ENCODE measurements around the gene GRK4.
"Not testable (repeated sequence)": the region's sequence is repeated elsewhere in the genome, so short reads cannot be mapped to it uniquely, and the experiment has no call there.

GRK4 gene

DNA sequence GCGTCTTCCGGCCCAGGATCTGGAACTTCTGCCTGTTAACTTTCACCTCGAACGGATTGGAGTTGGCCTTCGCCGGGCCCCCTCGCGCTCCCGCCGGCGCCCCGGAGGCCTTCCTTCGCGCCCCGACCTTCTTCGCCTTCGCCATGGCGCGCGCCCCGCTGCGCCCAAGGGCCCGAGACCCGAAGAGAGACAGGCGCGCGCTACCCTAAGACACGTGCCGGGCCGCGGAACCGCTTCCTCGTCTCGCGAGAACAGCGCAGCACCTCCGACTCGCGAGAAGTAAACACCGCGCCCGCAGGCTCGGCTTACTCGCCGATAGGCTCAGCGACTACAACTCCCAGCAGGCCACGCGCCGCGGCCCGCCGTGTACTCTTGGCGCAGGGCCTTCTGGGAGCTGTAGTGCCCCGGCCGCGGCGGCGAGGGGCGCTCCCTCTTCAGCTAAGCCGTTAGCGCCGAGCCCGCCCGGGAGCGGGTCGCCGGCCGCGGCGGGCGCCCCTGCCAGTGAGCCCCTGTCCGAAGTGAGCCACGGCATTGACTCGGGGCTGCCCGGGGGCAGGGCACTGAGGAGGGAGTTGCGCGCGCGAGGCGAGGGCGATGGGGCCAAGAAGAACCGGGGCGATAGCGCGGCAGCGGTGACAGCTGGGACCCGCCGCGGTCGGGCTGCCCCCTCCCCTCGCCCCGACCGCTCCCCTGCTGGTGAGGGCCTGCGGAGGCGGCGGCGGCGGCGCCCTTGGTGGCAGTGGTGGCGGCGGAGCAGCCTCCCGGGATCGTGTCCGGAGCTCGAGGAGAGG, at the start of gene GRK4, which contains the start of gene NOP14:
Gene GRK4, plus strand, starts transcription at position 397 of the 791 bp plus-strand sequence. CDS start 500 bp downstream, outside the sequence.
Gene NOP14, minus strand, starts transcription at position 232 of the 791 bp plus-strand sequence. Its CDS starts 87 bp downstream, at position 145.
- Mint-ChIP-seq H3K27me3 (peaks cover 4% of the 10 kb centered on the region), H3K27ac (peak within 1 kb of the TSS; percentile 94), H3K9me3 (no peaks in the 10 kb centered on the region), H3K4me1 (ENCODE audit: low read depth) (peaks cover 39% of the 10 kb centered on the region), H3K36me3 (ENCODE audit: low read depth) (peaks cover 28% of the 10 kb centered on the region), H3K4me3 (peak within 1 kb of the TSS; percentile 93)
- intact Hi-C loops (cut with micrococcal nuclease): loop anchor here (1.0 to 10.0 kb wide), 2 partner anchors 29 to 111 kb away; partner anchors contain the start of genes HTT and HTT-AS

DNA sequence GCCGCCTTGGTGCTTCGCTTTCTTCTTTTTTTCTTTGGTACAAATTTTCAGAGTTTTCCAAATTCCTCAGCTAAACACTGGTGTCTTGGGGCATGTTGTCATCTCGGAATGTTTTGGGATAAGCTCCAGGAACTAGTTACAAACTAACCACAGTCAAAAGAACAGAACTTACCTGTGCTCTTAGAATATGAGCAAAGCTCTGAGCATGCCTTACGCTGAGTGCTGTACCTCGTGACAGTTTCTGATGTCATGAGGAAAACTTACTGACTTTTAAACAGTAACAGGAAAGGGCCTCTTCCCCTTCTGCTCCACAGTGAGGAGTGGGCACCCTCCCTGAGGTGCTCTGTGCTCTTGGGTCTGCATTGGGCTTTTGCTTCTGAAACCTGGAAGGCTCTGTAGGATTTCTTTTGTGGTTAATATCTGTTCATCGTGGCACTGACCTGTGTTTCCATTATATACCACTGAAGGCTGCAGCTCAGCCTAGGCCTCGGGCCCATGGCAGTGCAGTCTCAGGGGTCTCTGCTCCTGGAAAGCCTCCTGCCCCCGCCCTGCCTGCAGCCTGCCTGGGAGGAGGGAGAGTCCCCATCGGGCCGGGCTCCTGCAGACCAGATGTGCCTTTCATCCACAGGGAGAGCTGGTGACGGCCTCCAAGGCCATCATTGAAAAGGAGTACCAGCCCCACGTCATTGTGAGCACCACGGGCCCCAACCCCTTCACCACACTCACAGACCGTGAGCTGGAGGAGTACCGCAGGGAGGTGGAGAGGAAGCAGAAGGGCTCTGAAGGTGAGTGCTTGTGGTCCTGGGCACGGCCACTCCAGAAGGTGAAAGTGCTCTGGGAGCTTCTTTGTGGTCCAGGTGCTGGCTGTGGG, 48.9 kb upstream of the GRK4 start:
- Mint-ChIP-seq H3K27ac (no peak overlapping the region), H3K36me3 (ENCODE audit: low read depth) (peaks cover 100% of the 10 kb centered on the region), H3K27me3 (no peaks in the 10 kb centered on the region), H3K9me3 (no peaks in the 10 kb centered on the region), H3K4me1 (ENCODE audit: low read depth) (peaks cover 9% of the 10 kb centered on the region), H3K4me3 (no peak overlapping the region)
- intact Hi-C loops (cut with micrococcal nuclease): no loop called here

DNA sequence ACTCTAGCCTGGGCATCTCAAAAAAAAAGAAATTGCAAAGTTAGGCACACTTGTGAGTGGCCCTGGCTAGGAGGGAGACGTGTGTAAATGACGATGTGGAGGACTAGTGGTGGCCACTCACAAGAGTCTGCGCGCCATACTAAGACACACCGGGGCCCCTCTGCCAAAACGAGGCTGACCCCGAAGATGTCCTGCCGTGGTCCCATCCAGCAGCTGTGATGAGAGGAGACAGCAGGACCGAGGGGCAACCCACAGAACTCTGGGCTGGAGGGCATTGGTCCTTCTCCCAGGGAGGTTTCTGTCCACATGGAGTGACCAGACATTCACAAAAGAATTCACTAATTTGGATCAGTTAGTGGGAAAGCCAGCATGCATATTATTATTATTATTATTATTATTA, 47.6 kb upstream of the GRK4 start:
- Mint-ChIP-seq H3K27me3 (no peaks in the 10 kb centered on the region), H3K36me3 (ENCODE audit: low read depth) (peaks cover 100% of the 10 kb centered on the region), H3K9me3 (no peaks in the 10 kb centered on the region), H3K4me3 (no peak overlapping the region), H3K4me1 (ENCODE audit: low read depth) (peaks cover 9% of the 10 kb centered on the region), H3K27ac (no peak overlapping the region)
- intact Hi-C loops (cut with micrococcal nuclease): no loop called here

DNA sequence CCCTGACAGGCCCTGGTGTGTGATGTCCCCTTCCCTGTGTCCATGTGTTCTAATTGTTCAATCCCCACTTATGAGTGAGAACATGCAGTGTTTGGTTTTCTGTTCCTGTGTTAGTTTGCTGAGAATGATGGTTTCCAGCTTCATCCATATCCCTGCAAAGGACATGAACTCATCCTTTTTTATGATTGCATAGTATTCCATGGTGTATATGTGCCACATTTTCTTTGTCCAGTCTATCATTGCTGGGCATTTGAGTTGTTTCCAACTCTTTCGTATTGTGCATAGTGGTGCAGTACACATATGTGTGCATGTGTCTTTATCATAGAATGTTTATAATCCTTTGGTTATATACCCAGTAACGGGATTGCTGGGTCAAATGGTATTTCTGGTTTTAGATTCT, 46.7 kb upstream of the GRK4 start:
- intact Hi-C loops (cut with micrococcal nuclease); H3K27ac Mint-ChIP-seq; H3K9me3 Mint-ChIP-seq; H3K27me3 Mint-ChIP-seq; H3K4me3 Mint-ChIP-seq: not testable (repeated sequence)
- H3K4me1 Mint-ChIP-seq (ENCODE audit: low read depth): peaks cover 14% of the 10 kb centered on the region
- peaks cover 99% of the 10 kb centered on the region for H3K36me3 Mint-ChIP-seq (ENCODE audit: low read depth)

DNA sequence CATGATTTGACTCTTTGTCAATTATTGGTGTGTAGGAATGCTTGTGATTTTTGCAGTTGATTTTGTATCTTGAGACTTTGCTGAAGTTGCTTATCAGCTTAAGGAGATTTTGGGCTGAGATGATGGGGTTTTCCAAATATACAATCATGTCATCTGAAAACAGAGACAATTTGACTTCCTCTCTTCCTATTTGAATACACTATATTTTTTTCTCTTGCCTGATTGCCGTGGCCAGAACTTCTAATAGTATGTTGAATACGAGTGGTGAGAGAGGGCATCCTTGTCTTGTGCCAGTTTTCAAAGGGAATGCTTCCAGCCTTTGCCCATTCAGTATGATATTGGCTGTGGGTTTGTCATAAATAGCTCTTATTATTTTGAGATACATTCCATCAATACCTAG, 45.1 kb upstream of the GRK4 start:
- H3K36me3 Mint-ChIP-seq (ENCODE audit: low read depth): peaks cover 99% of the 10 kb centered on the region
- H3K4me1 Mint-ChIP-seq (ENCODE audit: low read depth): peaks cover 21% of the 10 kb centered on the region
- H3K9me3 Mint-ChIP-seq; H3K27ac Mint-ChIP-seq; H3K27me3 Mint-ChIP-seq; intact Hi-C loops (cut with micrococcal nuclease); H3K4me3 Mint-ChIP-seq: not testable (repeated sequence)

DNA sequence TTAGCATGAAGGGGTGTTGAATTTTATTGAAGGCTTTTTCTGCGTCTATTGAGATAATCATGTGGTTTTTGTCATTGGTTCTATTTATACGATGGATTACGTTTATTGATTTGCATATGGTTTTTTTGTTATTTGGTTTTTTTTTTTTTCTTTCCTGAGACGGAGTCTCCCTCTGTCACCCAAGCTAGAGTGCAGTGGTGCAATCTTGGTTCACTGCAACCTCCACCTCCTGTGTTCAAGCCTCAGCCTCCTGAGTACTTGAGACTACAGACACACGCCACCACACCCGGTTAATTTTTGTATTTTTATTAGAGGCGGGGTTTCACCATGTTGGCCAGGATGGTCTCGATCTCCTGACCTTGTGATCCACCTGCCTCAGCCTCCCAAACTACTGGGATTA, 44.7 kb upstream of the GRK4 start:
- Mint-ChIP-seq H3K4me1 (ENCODE audit: low read depth) (peaks cover 21% of the 10 kb centered on the region), H3K36me3 (ENCODE audit: low read depth) (peaks cover 99% of the 10 kb centered on the region)
- H3K9me3 Mint-ChIP-seq; intact Hi-C loops (cut with micrococcal nuclease); H3K27ac Mint-ChIP-seq; H3K27me3 Mint-ChIP-seq; H3K4me3 Mint-ChIP-seq: not testable (repeated sequence)

DNA sequence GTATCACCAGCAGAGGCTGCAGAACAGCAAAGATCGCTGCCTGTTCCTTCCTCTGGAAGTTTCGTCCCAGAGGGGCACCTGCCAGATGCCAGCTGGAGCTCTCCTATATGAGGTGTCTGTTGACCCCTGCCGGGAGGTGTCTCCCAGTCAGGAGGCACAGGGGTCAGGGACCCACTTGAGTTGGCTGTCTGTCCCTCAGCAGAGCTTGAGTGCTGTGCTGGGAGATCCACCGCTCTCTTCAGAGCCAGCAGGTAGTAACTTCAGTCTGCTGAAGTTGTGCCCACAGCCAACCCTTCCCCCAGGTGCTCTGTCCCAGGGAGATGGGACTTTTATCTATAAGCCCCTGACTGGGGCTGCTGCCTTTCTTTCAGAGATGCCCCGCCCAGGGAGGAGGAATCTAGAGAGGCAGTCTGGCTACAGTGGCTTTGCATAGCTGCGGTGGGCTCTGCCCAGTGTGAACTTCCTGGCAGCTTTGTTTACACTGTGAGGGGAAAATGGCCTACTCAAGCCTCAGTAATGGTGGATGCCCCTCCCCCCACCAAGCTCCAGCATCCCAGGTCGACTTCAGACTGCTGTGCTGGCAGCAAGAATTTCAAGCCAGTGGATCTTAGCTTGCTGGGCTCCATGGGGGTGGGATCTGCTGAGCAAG, 40.8 kb upstream of the GRK4 start:
- H3K27me3 Mint-ChIP-seq; H3K9me3 Mint-ChIP-seq; H3K4me3 Mint-ChIP-seq; intact Hi-C loops (cut with micrococcal nuclease): not testable (repeated sequence)
- peak overlapping the region; percentile 36 for H3K27ac Mint-ChIP-seq
- peaks cover 99% of the 10 kb centered on the region for H3K36me3 Mint-ChIP-seq (ENCODE audit: low read depth)
- H3K4me1 Mint-ChIP-seq (ENCODE audit: low read depth): peaks cover 17% of the 10 kb centered on the region

DNA sequence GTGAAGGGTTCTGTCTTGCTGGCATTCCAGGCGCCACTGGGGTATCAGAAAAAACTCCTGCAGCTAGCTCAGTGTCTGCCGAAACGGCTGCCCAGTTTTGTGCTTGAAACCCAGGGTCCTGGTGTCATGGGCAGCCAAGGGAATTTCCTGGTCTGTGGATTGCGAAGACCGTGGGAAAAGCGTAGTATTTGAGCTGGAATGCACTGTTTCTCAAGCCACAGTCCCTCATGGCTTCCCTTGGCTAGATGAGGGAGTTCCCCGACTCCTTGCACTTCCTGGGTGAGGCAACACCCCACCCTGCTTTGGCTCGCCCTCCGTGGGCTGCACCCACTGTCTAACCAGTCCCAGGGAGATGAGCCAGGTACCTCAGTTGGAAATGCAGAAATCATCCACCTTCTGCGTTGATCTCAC, 40.2 kb upstream of the GRK4 start:
- peaks cover 99% of the 10 kb centered on the region for H3K36me3 Mint-ChIP-seq (ENCODE audit: low read depth)
- H3K4me1 Mint-ChIP-seq (ENCODE audit: low read depth): peaks cover 14% of the 10 kb centered on the region
- intact Hi-C loops (cut with micrococcal nuclease): no loop called here
- no peaks in the 10 kb centered on the region for H3K9me3 Mint-ChIP-seq
- H3K4me3 Mint-ChIP-seq: no peak overlapping the region
- H3K27me3 Mint-ChIP-seq: no peaks in the 10 kb centered on the region
- H3K27ac Mint-ChIP-seq: no peak overlapping the region

DNA sequence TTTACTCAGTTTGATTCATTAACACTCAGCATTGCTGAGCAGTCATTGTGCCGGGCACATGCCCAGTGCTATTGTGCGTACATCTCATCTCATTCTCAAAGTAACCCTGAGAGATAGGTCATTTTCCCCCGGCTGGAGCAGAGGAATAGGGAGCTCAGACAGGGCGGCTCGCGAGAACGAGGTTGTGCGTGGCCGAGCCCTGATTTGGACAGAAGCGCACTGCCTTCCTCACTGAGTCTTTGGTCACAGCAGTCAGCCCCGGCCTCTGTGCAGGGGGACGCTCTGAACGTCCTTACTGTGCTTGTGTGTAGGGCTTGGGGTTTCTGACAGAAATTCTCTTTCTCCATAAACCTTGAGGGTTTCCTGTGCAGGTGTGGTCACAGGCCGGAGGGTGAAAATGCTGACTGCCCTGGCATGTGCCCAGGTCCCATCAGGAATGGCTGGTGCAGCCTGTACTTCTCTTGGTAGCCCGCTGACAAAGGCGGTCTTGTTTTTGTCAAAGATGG, 39.6 kb upstream of the GRK4 start:
- peaks cover 99% of the 10 kb centered on the region for H3K36me3 Mint-ChIP-seq (ENCODE audit: low read depth)
- no peak overlapping the region for H3K27ac Mint-ChIP-seq
- peaks cover 12% of the 10 kb centered on the region for H3K4me1 Mint-ChIP-seq (ENCODE audit: low read depth)
- intact Hi-C loops (cut with micrococcal nuclease): no loop called here
- no peaks in the 10 kb centered on the region for H3K27me3 Mint-ChIP-seq
- no peak overlapping the region for H3K4me3 Mint-ChIP-seq
- H3K9me3 Mint-ChIP-seq: no peaks in the 10 kb centered on the region

DNA sequence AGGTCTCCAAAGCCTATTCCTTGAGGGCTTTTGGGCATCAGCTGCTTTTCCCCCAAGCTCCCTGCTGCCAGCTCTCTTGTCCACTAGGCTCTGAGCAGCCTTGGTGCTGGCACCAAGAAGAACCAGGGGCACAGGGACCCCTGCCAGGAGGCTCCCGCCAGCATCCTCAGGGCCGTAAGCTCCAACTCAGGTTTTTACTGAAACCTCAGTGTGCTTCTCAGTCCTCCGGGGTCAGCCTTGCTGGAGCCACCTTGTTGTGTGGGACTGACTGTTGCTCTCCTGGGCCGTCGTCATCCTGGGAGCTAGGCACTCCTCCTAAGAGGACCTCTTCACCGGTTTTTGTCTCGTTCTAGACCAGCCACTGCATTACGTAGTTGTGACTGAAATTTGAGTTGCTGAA, 39.1 kb upstream of the GRK4 start:
- Mint-ChIP-seq H3K9me3 (no peaks in the 10 kb centered on the region), H3K27me3 (no peaks in the 10 kb centered on the region), H3K36me3 (ENCODE audit: low read depth) (peaks cover 99% of the 10 kb centered on the region), H3K4me3 (no peak overlapping the region), H3K4me1 (ENCODE audit: low read depth) (peaks cover 12% of the 10 kb centered on the region), H3K27ac (no peak overlapping the region)
- intact Hi-C loops (cut with micrococcal nuclease): no loop called here

DNA sequence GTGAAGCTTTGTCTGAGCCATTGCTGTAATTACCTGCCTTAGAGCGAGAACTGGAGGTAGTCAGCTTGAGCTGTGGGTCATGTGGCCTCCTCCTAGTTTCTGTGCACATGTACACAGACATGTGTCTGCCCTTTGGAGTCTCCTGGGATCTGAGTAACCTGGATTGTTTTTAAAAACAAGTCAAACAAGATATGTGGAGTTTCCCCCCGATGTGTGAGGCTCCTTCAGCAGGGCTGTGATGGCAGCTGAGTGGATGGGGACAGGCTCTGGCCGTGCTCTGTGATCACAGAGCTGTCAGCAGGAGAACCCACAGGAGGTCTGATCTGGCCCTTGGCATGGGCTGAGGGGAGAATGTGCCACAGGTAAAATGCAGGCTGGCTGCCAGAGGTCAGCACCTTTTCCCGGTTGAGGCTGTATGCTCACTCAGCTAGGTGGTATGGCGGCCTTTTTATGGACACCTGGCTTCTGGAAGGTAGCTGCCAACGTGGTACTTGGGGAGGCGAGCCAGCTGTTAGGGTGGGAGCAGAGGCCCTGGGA, 38.5 kb upstream of the GRK4 start:
- Mint-ChIP-seq H3K4me1 (ENCODE audit: low read depth) (peaks cover 12% of the 10 kb centered on the region), H3K27ac (no peak overlapping the region), H3K4me3 (no peak overlapping the region), H3K9me3 (no peaks in the 10 kb centered on the region), H3K27me3 (no peaks in the 10 kb centered on the region), H3K36me3 (ENCODE audit: low read depth) (peaks cover 99% of the 10 kb centered on the region)
- intact Hi-C loops (cut with micrococcal nuclease): no loop called here

DNA sequence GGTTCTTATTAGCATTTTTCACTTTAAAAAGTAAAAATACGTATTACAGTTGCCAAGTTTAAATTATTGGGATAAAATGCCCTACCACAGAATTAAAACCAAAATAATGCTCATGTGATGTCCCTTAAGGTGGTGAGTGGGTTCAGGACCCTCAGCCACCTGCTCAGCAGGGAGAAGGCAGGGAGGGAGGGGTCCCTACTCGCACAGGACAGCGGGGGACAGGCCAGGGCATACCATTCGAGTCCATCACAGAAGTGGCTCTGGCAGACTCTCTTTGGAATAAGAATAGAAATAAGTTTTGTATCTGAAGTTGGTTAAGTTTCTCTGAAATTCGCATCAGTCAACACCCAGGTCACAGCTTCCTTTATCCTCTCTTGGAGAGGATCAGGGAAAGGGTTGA, 37.9 kb upstream of the GRK4 start:
- Mint-ChIP-seq H3K4me1 (ENCODE audit: low read depth) (peaks cover 13% of the 10 kb centered on the region), H3K27ac (no peak overlapping the region), H3K27me3 (no peaks in the 10 kb centered on the region), H3K36me3 (ENCODE audit: low read depth) (peaks cover 99% of the 10 kb centered on the region), H3K9me3 (no peaks in the 10 kb centered on the region), H3K4me3 (no peak overlapping the region)
- intact Hi-C loops (cut with micrococcal nuclease): no loop called here

DNA sequence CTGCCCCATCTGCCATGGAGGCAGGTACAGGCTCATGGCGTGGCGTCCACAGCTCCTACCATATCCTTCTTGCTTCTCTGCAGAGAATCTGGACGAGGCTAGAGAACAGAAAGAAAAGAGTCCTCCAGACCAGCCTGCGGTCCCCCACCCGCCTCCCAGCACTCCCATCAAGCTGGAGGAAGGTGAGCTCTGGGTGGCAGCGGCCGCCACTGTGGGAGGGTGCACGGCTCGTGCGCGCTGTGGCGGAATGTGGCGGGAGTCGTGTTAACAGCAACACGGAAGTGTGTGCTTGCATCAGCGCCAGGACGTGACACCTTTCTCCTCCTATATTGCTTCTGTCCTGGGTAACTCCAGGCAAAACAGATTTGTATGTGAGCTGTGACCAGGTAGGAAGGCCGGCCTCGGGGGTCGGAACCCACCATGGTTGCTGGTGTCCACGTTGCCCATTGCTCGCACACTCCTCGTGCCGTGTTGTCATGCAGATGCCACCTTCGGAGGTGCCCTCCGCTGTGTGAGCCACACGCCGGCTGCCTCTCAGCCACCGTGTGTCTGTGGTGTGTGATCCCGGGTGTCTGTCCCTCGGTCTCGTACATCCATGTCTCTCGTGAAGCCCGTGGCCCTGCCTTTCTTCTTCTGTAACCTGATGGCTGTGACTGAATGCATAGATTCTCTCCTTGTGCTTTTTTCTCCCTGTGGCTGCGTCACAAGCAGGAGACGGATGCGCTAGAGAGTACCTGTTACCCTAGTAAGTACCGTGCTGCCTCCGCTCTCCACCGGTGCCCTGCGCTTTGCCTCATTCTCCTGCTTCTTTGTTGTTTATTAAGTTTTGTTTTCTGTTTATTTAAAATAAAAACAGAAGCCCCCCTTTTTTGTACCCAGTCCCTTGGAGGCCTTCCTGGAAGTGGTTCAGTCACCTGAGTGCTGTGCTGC, 37.2 kb upstream of the GRK4 start:
- Mint-ChIP-seq H3K9me3 (no peaks in the 10 kb centered on the region), H3K4me1 (ENCODE audit: low read depth) (peaks cover 20% of the 10 kb centered on the region), H3K27me3 (no peaks in the 10 kb centered on the region), H3K27ac (no peak overlapping the region), H3K4me3 (no peak overlapping the region), H3K36me3 (ENCODE audit: low read depth) (peaks cover 100% of the 10 kb centered on the region)
- intact Hi-C loops (cut with micrococcal nuclease): no loop called here

All from dendritic cell treated with granulocyte-macrophage colony-stimulating factor and Interleukin-4, amounts not matched to agents 40 ng/mL and 50 ng/mL, for 4 days (primary cell).